Measurements from ENCODE around the gene ZNF423. TPM values are rescaled to one million over a fixed set of nuclear protein-coding genes. Genes with fewer than 3 reads are reported as not detected.

The ZNF423 gene
- total RNA-seq, 6 experiments from 2014 or later = 0.43 to 1.2 (median 0.89) TPM

DNA sequence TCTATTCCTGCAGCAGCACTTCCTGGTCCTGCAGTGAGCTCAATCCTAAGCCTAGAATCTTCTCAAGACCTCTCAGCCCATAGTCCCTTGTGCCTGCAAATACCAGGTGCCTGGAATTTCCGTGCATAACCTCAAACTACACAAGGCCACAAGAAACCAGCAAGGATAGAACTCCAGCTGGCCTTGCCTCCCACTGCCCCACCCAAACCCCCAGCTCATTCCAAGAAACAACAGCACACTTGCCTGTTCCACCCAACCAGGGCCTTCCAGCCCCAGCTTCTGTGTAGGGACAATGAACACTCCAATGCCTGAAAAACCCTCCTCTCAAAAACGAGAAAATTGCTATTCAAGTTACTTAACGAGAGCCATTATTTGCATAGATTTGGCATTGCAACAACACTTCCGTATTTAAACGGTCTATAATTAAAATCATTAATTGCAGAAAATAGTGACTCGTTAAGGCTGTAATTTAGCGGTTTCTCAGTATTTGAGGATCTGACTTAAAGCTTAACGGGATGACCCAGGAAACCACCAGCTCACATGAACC is 335.3 kb downstream of the ZNF423 start:
- WGBS (ENCODE audit: insufficient coverage, low coverage, low lambda C conversion rate, missing lambda C conversion rate) = 83% methylated on average over 8 of the region's 8 CpGs
- H3K27me3 ChIP-seq = no peaks in the 10 kb centered on the region
- DNase-seq (no peak), ATAC-seq (no peak)
- H3K4me3 ChIP-seq = no peak overlapping the region
- H3K4me1 ChIP-seq = no peaks in the 10 kb centered on the region
- no peaks in the 10 kb centered on the region for H3K36me3 ChIP-seq
- TF ChIP-seq, protein P1, sequence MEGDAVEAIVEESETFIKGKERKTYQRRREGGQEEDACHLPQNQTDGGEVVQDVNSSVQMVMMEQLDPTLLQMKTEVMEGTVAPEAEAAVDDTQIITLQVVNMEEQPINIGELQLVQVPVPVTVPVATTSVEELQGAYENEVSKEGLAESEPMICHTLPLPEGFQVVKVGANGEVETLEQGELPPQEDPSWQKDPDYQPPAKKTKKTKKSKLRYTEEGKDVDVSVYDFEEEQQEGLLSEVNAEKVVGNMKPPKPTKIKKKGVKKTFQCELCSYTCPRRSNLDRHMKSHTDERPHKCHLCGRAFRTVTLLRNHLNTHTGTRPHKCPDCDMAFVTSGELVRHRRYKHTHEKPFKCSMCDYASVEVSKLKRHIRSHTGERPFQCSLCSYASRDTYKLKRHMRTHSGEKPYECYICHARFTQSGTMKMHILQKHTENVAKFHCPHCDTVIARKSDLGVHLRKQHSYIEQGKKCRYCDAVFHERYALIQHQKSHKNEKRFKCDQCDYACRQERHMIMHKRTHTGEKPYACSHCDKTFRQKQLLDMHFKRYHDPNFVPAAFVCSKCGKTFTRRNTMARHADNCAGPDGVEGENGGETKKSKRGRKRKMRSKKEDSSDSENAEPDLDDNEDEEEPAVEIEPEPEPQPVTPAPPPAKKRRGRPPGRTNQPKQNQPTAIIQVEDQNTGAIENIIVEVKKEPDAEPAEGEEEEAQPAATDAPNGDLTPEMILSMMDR (IDR thresholded peaks at IDR 0.05) = no peak
- no peak for TF ChIP-seq POLR2A (IDR thresholded peaks at IDR 0.05)
- no peaks in the 10 kb centered on the region for H3K9me3 ChIP-seq
- intact Hi-C loops (cut with DNase I) = no loop called here
- no peak overlapping the region for H3K27ac ChIP-seq

DNA sequence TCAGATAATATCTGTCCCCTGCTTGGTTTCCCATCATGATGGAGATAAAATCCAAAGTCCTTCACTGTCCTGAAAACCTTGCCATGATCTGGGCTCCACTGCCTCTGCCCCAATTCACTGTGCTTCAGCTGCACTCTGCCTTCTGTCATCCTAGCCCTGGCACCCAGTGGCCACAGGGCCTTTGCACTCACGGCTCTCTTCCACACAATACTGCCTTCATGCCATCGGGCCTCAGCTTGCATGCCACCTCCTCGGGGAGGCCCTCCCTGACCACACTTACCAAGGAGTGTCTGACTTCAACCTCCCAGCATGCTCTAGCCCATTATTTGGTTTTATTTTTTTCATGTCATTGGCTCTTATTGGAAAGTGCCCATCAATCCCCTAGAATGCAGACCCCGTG is 336.2 kb downstream of the ZNF423 start:
- H3K27me3 ChIP-seq = no peaks in the 10 kb centered on the region
- H3K27ac ChIP-seq = no peak overlapping the region
- ATAC-seq = no peak
- intact Hi-C loops (cut with DNase I) = no loop called here
- no peaks in the 10 kb centered on the region for H3K36me3 ChIP-seq
- H3K4me1 ChIP-seq = no peaks in the 10 kb centered on the region
- H3K4me3 ChIP-seq = no peak overlapping the region
- no peaks in the 10 kb centered on the region for H3K9me3 ChIP-seq
- whole genome bisulfite sequencing (ENCODE audit: insufficient coverage, low coverage, low lambda C conversion rate, missing lambda C conversion rate) = 74% methylated on average over 4 of the region's 4 CpGs
- TF ChIP-seq, protein P1 (IDR thresholded peaks at IDR 0.05) = no peak
- no peak for TF ChIP-seq POLR2A (IDR thresholded peaks at IDR 0.05)
- DNase-seq = no peak

DNA sequence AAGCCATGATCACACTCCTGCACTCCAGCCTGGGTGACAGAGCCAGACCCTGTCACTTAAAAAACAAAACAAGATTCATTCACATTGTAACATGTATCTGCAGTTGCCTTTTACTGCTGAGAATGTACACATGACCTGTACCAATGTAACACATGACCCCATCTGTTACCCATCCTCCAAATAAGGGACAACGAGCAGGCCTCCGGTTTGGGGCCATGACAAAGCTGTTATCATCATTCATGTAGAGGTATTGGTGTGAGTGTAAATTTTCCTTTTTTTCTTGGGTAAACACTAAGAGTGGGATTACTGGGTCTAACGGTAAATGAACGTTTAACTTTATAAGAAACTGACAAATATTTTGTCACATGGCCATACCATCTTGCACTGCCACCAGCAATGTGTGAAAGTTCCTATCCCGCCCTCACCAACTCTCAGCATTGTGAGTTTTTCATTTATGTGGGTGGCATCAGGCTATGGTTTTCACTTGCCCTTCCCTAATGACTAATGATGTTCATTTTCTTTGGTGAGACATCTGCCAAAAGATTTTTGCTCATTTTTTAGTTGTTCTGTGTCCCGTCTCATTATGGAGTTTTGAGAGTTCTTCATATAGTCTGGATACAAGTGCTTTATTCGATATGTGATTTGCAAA is 336.8 kb downstream of the ZNF423 start:
- Histone ChIP-seq H3K4me3 (no peak overlapping the region), H3K27ac (no peak overlapping the region), H3K36me3 (no peaks in the 10 kb centered on the region), H3K9me3 (no peaks in the 10 kb centered on the region), H3K4me1 (no peaks in the 10 kb centered on the region), H3K27me3 (no peaks in the 10 kb centered on the region)
- 78% methylated on average over 7 of the region's 7 CpGs for WGBS (ENCODE audit: insufficient coverage, low coverage, low lambda C conversion rate, missing lambda C conversion rate)
- DNase-seq (no peak), ATAC-seq (no peak)
- intact Hi-C loops (cut with DNase I) = no loop called here
- TF ChIP-seq POLR2A (IDR thresholded peaks at IDR 0.05) = no peak
- TF ChIP-seq, protein P1 (IDR thresholded peaks at IDR 0.05) = no peak

DNA sequence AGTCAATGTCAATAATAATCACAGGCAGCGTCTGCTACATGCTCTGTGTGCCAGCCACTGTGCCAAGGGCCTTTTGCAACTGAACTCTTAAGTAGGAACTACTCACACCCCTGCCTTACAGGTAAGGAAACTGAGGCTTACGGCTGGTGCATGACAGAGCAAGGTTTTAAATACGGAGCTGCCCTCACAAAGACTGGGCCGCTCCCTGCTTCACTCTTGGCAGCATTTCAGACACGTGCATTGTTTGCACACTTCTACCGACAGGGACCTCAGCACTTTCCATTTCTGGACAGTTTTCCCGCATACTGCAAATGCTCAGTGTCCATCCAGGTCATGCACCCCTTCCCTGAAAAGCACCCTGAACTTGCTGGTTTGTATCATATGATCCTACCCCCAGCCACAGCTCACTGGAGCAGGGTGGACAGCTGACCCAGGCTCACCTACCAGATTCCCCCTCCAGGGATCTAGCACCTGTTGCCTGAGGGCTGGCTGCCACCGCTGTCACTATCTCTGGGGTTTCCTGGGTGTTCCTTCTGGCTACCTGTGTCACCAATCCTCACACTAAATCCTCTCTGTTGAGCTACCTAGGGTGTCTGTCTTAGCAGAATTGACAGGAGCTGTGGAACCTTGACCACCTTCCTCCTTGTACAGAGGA is 339.4 kb downstream of the ZNF423 start:
- Histone ChIP-seq H3K27me3 (no peaks in the 10 kb centered on the region), H3K4me1 (no peaks in the 10 kb centered on the region), H3K4me3 (no peak overlapping the region), H3K9me3 (no peaks in the 10 kb centered on the region), H3K27ac (no peak overlapping the region), H3K36me3 (no peaks in the 10 kb centered on the region)
- no peak for ATAC-seq
- 28% methylated on average over 5 of the region's 8 CpGs for WGBS (ENCODE audit: insufficient coverage, low coverage, low lambda C conversion rate, missing lambda C conversion rate)
- intact Hi-C loops (cut with DNase I) = no loop called here
- DNase-seq = no peak
- TF ChIP-seq, protein P1 (IDR thresholded peaks at IDR 0.05) = no peak
- no peak for TF ChIP-seq POLR2A (IDR thresholded peaks at IDR 0.05)

All from right lobe of liver (tissue), 6 donors.